Omental fat pad (tissue), 4 donors: Measurements from ENCODE around the gene C19orf85. TPM values are rescaled to one million over a fixed set of nuclear protein-coding genes. Genes with fewer than 3 reads are reported as not detected.

ENCODE experiments used
- ATAC-seq: fragments of 150-250 bp; one replicate; pipeline ENCODE4 v1.9.1; 2016; ENCODE audit warnings: mild to moderate bottlenecking, moderate library complexity; ENCODE audit not compliant: low FRiP score
- DNase-seq: peaks from one replicate; pipeline ENCODE4 v3.0.0-alpha.2; 2019; ENCODE audit warnings: low spot score
- CTCF ChIP-seq, 3 donors: fragments of 450-650 bp; IDR thresholded peaks; one replicate each; pipeline ENCODE4 v1.5.1; 2016 to 2017; ENCODE audit warnings: antibody characterized with exemption in 3 of 3, mild to moderate bottlenecking in 3 of 3, moderate library complexity in 2 of 3
- total RNA-seq, 4 donors: library from RNA; depleted of rRNA; stranded (reverse); fragments of >200 nt; gene quantifications; one replicate each; pipeline ENCODE4 v1.1.0, GENCODE V29; 2016

The C19orf85 gene
- total RNA-seq, 4 donors from 2014 or later = not detected

GRCh38 chr19:55484593-55485438 is 20.3 kb upstream of the C19orf85 start, which contains the start of gene NAT14:
TSS of gene NAT14 (plus strand) at chr19:55485188. CDS start at chr19:55485709, 521 bp downstream.
- no peak for DNase-seq
- ATAC-seq = no peak
- TF ChIP-seq CTCF (IDR thresholded peaks at IDR 0.05) = no peak

- ATAC-seq (no peak), DNase-seq (no peak)
- TF ChIP-seq CTCF (IDR thresholded peaks at IDR 0.05) = no peak
Measured at GRCh38 chr19:55483706-55484592, 19.4 kb upstream of the C19orf85 start.

- DNase-seq (no peak), ATAC-seq (no peak)
- no peak for TF ChIP-seq CTCF (IDR thresholded peaks at IDR 0.05)
Measured at GRCh38 chr19:55482967-55483705, 18.6 kb upstream of the C19orf85 start.

- ATAC-seq (no peak), DNase-seq (no peak)
- TF ChIP-seq CTCF (IDR thresholded peaks at IDR 0.05) = no peak
Measured at GRCh38 chr19:55482156-55482961, 17.8 kb upstream of the C19orf85 start.

- no peak for ATAC-seq
- DNase-seq = no peak
- TF ChIP-seq CTCF (IDR thresholded peaks at IDR 0.05) = no peak
Measured at GRCh38 chr19:55481794-55482155, 17.2 kb upstream of the C19orf85 start.
